GM13977 (cell line): Measurements from ENCODE around the gene CYB561.
A peak's percentile ranks its signal among the peaks of the same experiment; 100 is the strongest.

ENCODE experiments used
- DNase-seq: peaks from one replicate; pipeline ENCODE4 v3.0.0; 2012; ENCODE audit warnings: low spot score
- in situ Hi-C: fragments of 300-500 bp; cut with MboI; formaldehyde crosslinking; loops from one replicate; pipeline ENCODE4 v1.12.0; 2022; ENCODE audit warnings: low sequenced_read_pairs, low pct_unique_long_range_greater_than_20kb, mixed read lengths, inconsistent platforms; ENCODE audit not compliant: unreplicated experiment
- TF ChIP-seq, protein P1 (sequence below): IDR thresholded peaks from 2 replicates; pipeline ENCODE4 v1.5.1; 2012; ENCODE audit warnings: mild to moderate bottlenecking, control low read depth; ENCODE audit not compliant: insufficient read depth; ENCODE audit errors: extremely low read depth, missing control alignments

The CYB561 gene

DNA sequence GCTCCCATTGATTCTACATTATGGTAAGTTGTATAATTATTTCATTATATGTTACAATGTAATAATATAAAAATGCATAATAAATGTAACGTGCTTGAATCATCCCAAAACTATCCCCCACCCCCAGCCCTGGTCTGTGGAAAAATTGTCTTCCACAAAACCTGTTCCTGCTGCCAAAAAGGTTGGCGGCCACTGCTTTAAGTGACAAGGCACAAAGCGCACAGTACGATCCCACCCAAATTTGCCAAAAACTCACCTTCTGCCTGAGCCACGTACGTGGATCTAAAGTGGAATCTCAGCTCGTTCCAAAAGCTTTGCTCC is 14.5 kb downstream of the CYB561 start:
- in situ Hi-C loops, result loop anchor here (25.0 kb wide), 1 partner anchor 406 kb away; the partner anchor contains the start of genes FTSJ3, PSMC5 and SMARCD2
- TF ChIP-seq, protein P1, sequence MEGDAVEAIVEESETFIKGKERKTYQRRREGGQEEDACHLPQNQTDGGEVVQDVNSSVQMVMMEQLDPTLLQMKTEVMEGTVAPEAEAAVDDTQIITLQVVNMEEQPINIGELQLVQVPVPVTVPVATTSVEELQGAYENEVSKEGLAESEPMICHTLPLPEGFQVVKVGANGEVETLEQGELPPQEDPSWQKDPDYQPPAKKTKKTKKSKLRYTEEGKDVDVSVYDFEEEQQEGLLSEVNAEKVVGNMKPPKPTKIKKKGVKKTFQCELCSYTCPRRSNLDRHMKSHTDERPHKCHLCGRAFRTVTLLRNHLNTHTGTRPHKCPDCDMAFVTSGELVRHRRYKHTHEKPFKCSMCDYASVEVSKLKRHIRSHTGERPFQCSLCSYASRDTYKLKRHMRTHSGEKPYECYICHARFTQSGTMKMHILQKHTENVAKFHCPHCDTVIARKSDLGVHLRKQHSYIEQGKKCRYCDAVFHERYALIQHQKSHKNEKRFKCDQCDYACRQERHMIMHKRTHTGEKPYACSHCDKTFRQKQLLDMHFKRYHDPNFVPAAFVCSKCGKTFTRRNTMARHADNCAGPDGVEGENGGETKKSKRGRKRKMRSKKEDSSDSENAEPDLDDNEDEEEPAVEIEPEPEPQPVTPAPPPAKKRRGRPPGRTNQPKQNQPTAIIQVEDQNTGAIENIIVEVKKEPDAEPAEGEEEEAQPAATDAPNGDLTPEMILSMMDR, result no peak
- no peak for DNase-seq

DNA sequence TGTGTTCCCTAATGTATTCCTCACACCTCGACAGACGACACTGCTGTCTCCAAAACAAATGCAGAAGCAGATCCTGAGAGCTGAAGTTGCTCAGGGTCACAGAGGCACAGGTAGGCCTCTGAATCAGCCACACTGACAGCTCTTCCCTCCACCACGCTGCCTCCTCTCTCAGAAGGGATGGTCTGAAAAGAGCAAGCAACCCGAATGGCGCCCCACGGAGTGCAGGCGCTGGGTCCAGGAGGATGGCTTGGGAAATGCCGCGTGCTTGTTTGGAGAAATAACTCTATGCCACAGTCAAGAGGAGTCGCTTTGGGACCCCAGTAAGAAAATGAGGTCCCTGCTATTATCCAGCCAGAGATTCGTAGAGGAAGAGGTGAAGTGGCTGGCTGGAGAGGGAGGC is 15.9 kb downstream of the CYB561 start:
- TF ChIP-seq, protein P1, result no peak
- in situ Hi-C loops, result loop anchor here (25.0 kb wide), 1 partner anchor 407 kb away; the partner anchor contains the start of genes FTSJ3, PSMC5 and SMARCD2
- no peak for DNase-seq

DNA sequence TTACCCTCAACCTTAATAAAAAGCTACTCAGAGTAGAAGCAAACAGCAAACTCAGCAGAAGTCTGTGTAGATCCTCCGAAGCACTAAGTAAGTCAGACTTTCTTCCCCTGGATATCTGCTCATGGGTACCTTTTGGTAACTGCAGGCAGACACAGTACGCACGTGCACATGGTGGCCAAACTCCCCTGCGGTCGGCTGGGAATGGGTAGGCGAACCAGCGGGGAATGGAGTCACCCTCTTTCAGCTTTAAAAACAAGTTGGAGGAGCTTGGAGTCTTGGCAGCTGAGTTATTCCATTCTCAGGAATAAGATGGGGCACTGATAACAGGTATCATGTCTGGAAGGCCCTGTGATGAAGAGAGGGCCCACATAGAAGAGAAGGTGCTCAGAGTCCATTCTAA is 16.3 kb downstream of the CYB561 start:
- no peak for DNase-seq
- TF ChIP-seq, protein P1, result no peak
- in situ Hi-C loops, result loop anchor here (10.0 to 25.0 kb wide), 2 partner anchors 55 to 408 kb away; partner anchors contain the start of genes FTSJ3, PSMC5 and SMARCD2

DNA sequence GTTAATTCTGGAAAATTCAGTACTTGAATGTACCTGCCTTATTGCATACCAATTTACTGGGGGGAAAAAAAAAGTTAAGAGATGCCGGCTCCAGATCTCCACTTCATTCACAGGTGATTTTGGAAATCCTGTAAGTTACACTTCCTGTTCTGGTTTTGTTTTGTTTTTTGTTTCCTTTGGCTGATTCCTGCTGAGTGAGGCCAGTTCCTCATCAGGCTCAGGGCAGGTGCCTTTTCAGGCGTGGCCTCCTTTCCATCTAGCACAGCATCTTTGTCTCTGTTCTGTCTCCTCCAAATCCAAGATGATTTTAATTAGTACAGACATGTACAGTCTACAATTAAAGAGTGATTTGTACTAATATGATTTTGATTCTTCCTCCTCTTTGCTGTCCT is 19.2 kb downstream of the CYB561 start:
- in situ Hi-C loops, result loop anchor here (10.0 to 25.0 kb wide), 2 partner anchors 58 to 410 kb away; partner anchors contain the start of genes FTSJ3, PSMC5 and SMARCD2
- TF ChIP-seq, protein P1, result no peak
- no peak for DNase-seq

DNA sequence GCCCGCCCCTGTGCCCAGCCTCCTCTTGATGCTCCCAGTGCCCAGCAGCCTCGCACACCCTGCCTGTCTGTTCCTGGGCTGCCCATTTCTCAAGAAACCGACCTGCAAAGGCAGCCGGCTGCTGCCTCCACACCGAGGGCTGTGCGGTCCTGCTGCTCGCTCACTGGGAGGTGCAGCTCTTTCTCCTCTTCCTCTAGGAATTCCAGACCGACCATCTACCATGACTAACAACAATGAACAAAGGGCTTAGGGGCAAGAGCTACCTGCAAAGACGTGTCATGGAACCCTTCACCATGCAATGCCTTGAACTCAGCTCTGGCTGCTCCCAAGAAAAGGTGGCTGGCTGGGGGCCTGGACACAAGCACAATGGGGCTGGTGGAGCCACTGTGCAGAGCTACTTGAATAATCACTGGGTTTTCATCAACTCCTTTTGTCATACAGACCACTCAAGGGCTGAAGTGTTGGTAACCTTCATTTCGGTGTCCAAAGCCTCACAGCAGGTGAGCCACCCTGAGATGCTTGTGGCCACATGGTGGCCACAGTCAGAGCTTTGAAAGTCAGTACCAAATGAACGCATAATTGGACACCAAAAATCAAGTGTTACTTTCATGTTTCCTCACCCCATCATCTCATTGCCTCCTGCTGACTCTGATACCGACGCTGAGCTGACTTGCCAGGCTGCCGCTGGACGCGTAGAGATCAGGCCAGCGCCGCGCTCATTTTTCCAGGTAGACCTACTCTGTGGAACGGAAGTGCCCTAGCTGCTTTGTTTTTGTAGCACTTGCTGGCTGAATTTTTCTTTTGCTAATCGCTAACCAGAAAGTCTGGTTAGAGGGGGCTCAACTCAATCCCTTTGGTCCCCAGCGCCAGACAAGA is 19.8 kb downstream of the CYB561 start:
- TF ChIP-seq, protein P1, result no peak
- DNase-seq, result no peak
- in situ Hi-C loops, result loop anchor here (10.0 to 25.0 kb wide), 2 partner anchors 59 to 411 kb away; partner anchors contain the start of genes FTSJ3, PSMC5 and SMARCD2

DNA sequence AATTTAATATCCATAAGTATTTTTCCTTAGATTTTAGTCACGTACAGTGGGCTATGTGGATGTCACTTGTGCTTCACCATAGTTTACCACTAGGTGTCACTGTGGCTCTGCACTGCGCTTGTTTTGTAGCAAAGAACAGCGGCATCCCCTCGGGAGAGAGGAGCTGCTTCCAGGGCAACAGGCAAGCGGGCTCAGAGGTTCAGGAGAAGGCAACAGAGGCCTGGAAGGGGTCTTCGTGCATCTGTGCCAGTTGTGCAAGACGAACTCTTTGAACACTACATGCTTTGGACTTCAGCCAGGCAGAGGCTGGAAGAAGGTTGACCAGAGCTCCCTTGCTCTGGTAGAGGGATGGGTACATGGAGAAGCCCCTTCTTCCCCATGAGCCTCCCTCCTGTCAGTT is 20.6 kb downstream of the CYB561 start:
- DNase-seq, result peak; percentile 83
- TF ChIP-seq, protein P1, result peak; percentile 87
- in situ Hi-C loops, result loop anchor here (10.0 to 25.0 kb wide), 2 partner anchors 59 to 412 kb away; partner anchors contain the start of genes FTSJ3, PSMC5 and SMARCD2
